NB4 (cell line): Measurements from ENCODE around the gene PCCB.

ENCODE experiments used
- DNase-seq: peaks from one replicate; pipeline ENCODE4 v3.0.0; 2010; ENCODE audit warnings: low read depth
- H3K4me3 ChIP-seq: one replicate; pipeline ENCODE4 v1.5.1; 2011; ENCODE audit warnings: mild to moderate bottlenecking, low read depth, low read length, moderate library complexity
- MYC ChIP-seq: IDR thresholded peaks from 2 replicates; pipeline ENCODE4 v1.6.1; 2011; ENCODE audit warnings: low read depth, low read length
- POLR2A ChIP-seq: IDR thresholded peaks from 2 replicates; pipeline ENCODE4 v1.6.1; 2011; ENCODE audit warnings: mild to moderate bottlenecking; ENCODE audit not compliant: insufficient read length; ENCODE audit errors: extremely low read depth
- TF ChIP-seq, protein P1 (sequence below): IDR thresholded peaks from 2 replicates; pipeline ENCODE4 v1.6.1; 2011; ENCODE audit warnings: low read depth, low read length
- TF ChIP-seq, protein P2 (sequence below): IDR thresholded peaks from one replicate; pipeline ENCODE4 v1.5.1; 2012; ENCODE audit warnings: low read depth, low read length

PCCB gene

DNA sequence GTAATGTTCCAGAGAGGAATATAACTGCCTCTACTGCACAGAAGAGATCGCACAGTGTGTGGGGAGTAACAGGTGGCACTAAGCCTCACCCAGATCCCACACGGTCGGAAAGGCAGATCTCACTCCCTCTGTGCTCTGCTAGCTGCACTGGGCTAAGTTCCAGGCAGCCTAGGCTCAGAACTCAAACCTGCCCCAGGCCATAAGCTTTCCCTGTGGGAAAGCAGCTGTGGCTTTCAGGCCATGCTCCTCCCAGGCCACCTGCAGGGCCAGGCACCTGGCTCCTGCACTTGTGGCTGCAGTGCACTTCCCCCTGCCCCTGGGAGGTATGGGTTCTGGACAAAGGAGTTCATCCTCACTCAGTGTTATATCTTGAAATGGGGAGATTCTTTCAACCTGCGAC is 27.5 kb downstream of the PCCB start:
- TF ChIP-seq MYC: no peak
- no peak overlapping the region for H3K4me3 ChIP-seq
- no peak for DNase-seq

DNA sequence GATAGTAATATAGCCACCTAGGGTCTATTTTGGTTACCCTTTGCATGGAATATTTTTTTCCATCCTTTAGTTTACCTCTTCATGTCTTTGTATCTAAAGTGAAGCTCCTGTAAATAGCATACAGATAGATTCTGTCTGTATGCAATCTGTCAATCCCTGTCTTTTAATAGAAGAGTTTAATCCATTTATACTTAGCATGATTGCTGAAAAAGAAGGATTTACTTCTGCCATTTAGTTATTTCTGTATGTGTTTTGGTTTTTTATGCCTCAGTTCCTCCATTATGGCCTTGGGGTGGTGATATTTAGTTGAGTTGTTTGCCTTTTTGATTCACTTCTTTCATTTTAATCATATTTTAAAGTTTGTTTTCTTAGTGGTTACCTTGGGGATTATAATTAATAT is 29.0 kb downstream of the PCCB start:
- TF ChIP-seq, protein P1, sequence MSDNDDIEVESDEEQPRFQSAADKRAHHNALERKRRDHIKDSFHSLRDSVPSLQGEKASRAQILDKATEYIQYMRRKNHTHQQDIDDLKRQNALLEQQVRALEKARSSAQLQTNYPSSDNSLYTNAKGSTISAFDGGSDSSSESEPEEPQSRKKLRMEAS: no peak
- TF ChIP-seq MYC (no peak), POLR2A (no peak)
- TF ChIP-seq, protein P2, sequence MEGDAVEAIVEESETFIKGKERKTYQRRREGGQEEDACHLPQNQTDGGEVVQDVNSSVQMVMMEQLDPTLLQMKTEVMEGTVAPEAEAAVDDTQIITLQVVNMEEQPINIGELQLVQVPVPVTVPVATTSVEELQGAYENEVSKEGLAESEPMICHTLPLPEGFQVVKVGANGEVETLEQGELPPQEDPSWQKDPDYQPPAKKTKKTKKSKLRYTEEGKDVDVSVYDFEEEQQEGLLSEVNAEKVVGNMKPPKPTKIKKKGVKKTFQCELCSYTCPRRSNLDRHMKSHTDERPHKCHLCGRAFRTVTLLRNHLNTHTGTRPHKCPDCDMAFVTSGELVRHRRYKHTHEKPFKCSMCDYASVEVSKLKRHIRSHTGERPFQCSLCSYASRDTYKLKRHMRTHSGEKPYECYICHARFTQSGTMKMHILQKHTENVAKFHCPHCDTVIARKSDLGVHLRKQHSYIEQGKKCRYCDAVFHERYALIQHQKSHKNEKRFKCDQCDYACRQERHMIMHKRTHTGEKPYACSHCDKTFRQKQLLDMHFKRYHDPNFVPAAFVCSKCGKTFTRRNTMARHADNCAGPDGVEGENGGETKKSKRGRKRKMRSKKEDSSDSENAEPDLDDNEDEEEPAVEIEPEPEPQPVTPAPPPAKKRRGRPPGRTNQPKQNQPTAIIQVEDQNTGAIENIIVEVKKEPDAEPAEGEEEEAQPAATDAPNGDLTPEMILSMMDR: no peak
- no peak overlapping the region for H3K4me3 ChIP-seq
- no peak for DNase-seq

DNA sequence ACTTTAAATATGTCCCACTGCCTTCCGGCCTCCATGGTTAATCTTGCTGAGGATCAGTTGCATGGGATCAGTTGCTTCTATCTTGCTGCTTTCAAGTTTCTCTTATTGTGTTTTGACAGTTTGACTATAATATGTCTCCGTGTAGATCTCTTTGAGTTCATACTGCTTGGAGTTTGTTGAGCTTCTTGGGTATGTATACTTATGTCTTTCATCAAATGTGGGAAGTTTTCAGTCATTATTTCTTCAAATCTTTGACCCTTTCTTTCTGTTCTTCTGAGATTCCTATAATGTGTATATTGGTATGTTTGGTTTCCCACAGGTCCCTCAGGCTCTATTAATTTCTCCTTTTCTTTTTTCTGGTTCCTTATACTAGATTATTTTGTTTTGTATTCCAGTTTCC is 30.8 kb downstream of the PCCB start:
- TF ChIP-seq, protein P1: no peak
- no peak for TF ChIP-seq POLR2A
- TF ChIP-seq, protein P2: no peak
- TF ChIP-seq MYC: no peak
- no peak for DNase-seq
- H3K4me3 ChIP-seq: no peak overlapping the region

DNA sequence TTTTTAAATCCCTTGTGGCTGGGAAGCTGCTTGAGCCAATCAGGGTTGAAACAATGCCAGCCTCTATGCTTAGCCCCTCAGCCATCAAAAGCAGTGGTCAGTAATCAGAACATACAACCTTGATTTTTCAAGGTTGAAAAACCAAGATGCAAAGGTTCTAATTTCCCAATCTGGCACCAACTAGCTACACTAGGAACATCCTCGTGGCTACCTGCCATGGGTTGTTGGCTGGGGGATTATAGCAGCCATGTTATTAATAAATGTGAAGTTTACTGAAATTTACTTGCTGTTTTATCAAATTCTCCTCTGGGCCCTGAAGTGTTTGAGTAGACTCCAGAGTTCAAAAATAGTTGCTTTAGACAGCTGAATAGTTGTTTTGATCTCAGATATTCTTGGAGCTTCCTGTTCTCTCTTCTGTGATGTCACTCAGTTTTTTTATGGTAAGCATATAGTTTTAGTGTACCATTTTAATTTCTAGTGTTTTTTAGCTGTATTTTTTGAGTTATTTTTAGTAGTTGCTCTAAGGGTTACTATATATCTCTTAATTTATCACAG is 31.9 kb downstream of the PCCB start:
- TF ChIP-seq, protein P2: no peak
- no peak for TF ChIP-seq POLR2A
- TF ChIP-seq, protein P1: no peak
- no peak for TF ChIP-seq MYC
- DNase-seq: no peak
- H3K4me3 ChIP-seq: no peak overlapping the region

DNA sequence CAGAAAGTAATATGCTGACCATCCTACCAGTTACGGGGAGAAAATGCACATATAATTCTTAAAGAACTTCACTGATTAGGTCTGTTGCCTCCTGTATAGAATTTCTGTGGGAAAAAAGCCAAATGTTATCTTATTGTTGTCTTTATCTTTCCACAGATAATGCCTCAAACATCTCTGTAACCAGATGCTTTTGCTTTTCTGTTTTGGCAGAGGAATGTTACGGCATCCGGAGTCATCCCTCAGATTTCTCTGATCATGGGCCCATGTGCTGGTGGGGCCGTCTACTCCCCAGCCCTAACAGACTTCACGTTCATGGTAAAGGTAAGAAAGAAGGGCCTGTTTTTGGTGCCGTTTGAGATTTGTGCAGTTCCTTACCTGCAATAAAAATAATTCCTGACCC is 33.5 kb downstream of the PCCB start:
- TF ChIP-seq, protein P2: no peak
- TF ChIP-seq MYC (no peak), POLR2A (no peak)
- TF ChIP-seq, protein P1: no peak
- no peak overlapping the region for H3K4me3 ChIP-seq
- no peak for DNase-seq

DNA sequence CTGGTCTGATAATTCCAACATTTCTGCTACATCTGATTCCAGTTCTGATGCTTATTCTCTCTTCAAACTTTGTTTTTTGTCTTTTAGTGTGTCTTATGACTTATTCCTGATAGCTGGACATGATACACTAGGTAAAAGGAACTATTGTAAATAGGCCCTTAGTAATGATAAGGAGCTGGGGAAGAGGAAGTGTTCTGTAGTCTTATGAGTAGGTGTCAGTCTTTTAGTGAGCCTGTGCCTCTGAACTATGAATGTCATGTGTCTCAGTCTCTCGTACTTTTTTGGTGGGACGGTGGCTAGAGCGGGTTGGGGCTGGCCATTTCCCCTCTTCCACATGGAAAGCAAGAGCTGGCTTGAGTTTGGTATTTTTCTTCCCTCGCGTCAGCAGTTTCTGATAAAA is 41.2 kb downstream of the PCCB start:
- DNase-seq: no peak
- H3K4me3 ChIP-seq: no peak overlapping the region
- TF ChIP-seq MYC: no peak
- TF ChIP-seq, protein P2: no peak
- TF ChIP-seq POLR2A: no peak
- TF ChIP-seq, protein P1: no peak
